ENCODE data around the gene C14orf180.
"Not testable (repeated sequence)": the region's sequence is repeated elsewhere in the genome, so short reads cannot be mapped to it uniquely, and the experiment has no call there.

Gene C14orf180

DNA sequence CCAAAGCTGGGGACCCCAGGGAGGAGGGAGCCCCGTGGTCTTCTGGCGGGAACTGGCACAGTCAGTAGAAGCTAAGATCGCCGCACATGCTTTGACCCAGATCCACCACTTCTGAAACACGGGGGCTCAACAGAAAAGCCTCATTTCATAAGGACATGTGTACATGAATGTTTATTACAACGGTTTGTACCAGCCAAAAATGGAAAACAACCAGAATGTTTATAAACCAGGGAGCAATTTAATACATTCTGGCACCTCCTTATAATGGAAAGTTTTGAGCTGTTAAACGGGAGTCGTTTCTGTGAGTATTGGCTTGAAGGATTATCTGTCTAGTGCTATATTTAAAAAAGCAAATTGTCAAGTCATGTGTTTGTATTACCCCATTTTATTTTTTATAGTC is 32.3 kb downstream of the C14orf180 start:
- DNase-seq (ENCODE audit: low read depth in 2 of 2) = no peak

DNA sequence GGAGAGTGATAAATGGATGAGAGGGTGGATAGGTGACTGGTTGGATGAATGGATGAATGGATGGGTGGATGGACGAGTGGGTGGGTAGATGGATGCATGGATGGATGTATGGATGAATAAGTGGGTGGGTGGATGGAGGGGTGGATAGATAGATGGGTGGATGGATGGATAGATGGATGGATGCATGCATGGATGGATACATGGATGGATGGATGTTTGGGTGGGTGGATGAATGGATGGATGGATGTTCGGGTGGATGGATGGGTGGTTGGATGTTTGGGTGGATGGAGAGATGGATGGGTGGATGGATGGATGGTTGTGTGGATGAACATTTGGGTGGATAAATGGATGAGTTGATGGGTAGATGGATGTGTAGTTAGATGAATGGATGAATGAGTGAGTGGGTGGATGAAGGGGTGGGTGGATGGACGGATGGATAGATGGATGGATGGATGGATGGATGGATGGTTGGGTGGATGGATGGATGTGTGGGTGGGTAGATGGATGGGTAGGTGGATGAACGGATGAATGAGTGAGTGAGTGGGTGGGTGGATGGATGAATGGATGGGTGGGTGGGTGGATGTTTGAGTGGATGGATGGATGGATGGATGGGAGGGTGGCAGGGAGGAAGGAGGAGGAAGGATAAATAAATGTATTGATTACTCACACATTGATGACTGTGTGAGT is 34.7 kb downstream of the C14orf180 start:
- DNase-seq (ENCODE audit: low read depth in 2 of 2) = no peak

DNA sequence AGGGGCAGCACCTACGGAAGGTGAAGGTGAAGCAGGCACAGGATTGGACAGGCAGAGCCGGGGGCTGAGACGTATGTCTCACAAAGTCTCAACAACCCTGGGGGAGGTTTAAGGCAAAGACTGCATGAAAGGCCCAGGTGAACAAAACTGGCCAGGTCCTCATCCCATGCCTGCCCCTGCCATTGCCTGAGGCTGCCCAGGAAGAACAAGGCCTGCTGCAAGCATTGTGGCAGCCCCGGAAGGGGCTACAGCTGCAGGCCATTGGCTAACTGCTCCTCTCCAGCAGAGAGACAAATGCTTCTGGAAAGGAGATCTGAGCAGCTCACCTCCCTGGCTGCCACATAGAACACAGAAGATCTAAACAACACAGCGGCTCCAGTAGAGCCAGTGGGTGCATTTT is 45.4 kb downstream of the C14orf180 start:
- no peak for DNase-seq (ENCODE audit: low read depth in 2 of 2)

GRCh38 chr14:104632781-104633180 is 53.2 kb downstream of the C14orf180 start:
- no peak for DNase-seq (ENCODE audit: low read depth in 2 of 2)

DNA sequence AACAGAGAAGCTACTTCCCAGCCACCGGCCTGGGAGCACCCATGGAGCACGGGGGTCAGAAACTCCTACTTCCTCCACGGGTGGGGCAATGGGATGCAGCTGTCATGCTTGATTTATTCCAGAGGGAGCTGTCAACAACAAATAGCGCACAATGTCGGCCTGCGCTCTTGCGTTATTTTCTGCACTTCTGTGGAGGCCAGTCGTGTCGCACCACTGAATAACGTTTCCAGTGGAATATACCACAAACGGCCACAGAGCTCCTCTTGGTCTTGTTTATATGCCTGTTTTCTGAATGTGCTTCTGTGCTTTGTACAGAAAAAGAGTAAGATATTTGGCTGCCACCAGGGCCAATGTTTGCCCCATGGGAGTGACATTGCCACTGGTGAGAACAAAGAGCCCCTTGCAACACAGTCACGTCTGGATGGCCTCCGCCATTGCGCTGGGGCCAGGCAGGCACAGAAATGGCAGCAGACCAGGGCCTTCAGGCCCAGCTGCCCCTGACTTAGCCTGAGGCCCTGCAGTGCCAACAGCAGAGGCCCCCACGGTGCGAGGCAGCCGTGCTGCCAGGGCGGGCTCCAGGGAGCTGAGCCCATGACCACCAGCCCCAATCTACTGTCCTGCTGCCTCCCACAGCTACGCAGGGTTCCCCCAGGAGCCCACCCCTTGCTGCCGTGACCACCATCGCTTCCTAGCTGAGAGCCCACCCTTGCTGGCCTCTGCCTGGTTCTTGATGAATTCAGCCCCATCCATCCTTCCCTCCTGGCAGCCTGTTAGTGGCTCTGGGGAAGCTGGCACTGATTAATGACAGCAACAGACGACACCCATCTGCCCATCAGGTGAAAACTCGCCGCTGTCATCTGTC is 53.9 kb downstream of the C14orf180 start:
- no peak for DNase-seq (ENCODE audit: low read depth in 2 of 2)

- no peak for DNase-seq (ENCODE audit: low read depth in 2 of 2)
Observed at GRCh38 chr14:104634138-104634760, 54.7 kb downstream of the C14orf180 start.

DNA sequence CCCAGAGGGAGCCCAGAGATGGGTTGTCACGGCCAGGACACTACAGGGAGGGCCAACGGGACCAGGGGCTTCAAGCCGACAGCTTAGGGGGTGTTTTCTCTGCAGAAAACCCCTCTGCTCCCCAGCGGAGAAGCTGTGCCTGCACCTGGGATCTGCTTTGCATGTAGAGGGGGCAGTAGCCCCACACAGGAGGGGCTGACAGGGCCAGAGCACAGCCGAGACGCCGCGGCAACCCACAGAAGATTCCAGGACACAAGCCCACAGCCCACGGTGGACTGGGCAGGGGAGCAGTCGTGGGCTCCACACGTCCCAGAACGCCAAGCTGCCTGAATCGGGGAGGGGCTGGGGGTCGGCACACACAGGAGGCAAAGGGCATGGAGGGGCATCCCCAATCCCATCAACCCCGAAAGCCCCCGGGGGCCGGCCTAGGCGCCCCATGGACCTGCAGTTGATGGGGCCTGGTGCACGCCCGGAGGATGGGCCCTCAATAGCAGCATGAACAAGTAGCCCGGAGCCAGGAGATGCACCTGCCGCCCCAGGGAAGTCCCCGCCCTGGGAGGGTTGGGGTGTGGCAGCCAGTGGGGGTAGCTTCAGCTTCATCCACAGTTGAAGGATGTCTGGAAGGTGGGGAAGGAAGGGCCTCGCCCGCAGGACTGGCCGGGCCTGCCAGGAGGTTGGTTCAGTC is 55.5 kb downstream of the C14orf180 start:
- no peak for DNase-seq (ENCODE audit: low read depth in 2 of 2)

DNA sequence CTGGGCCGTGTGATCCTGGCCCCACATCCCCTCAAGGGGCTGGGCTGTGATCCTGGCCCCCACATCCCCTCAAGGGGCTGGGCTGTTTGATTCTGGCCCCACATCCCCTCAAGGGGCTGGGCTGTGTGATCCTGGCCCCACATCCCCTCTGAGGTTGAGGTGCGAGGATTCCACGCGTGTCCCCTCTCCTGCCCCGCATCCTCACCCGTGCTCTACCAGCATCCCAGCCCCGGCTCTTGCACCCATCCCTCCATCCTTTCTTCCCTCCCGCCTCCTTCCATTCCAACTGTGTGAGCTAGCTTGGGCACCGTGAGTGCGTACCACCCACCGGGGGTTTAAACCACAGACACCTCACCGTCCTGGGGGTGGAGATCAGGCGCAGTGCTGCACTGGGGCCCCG is 56.2 kb downstream of the C14orf180 start:
- no peak for DNase-seq (ENCODE audit: low read depth in 2 of 2)

- DNase-seq (ENCODE audit: low read depth in 2 of 2) = no peak
Observed at GRCh38 chr14:104636131-104636530, 56.6 kb downstream of the C14orf180 start.

- DNase-seq (ENCODE audit: low read depth in 2 of 2) = not testable (repeated sequence)
Observed at GRCh38 chr14:104636846-104637545, 57.4 kb downstream of the C14orf180 start.

- no peak for DNase-seq (ENCODE audit: low read depth in 2 of 2)
Observed at GRCh38 chr14:104637546-104638003, 58.0 kb downstream of the C14orf180 start.

- no peak for DNase-seq (ENCODE audit: low read depth in 2 of 2)
Observed at GRCh38 chr14:104638190-104638589, 58.6 kb downstream of the C14orf180 start.

GRCh38 chr14:104638927-104639450 is 59.4 kb downstream of the C14orf180 start:
- DNase-seq (ENCODE audit: low read depth in 2 of 2) = no peak

DNA sequence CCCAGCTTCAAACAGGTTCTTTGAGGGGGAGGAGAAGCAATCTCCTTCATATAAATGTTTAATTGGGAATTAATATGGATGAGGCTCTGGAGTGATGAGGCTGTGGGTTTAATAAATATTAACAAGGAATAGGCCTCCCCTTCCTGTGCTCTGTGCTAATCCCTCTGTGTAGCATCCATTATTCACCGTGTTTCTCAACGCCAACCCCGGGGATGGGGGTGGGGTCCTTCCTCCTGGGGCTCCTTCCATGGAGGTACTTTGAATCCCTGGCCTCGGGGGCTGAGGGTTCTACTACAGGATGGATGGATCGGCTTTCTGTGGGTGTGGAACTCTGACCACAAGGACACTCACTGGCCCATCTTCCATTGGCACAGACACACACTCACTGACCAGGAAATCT is 59.9 kb downstream of the C14orf180 start:
- DNase-seq (ENCODE audit: low read depth in 2 of 2) = no peak

All from stimulated activated CD8-positive, alpha-beta memory T cell treated with anti-CD3 and anti-CD28 coated beads, Interleukin-2, amount 100 ng/mL, for 48 hours (primary cell).